Posterior cingulate gyrus (tissue), 11 donors: ENCODE results near the gene CD74.
"Not testable (repeated sequence)": the region's sequence is repeated elsewhere in the genome, so short reads cannot be mapped to it uniquely, and the experiment has no call there.

ENCODE experiments used
- DNase-seq, 10 donors: peaks; one replicate each; pipeline versions ENCODE4 v3.0.0 to v3.0.0-alpha.2; 2020 to 2021; ENCODE audit warnings: mixed read lengths in 3 of 10
- intact Hi-C: fragments of 100-400 bp; cut with DNase I; formaldehyde crosslinking; loops from one replicate; pipeline ENCODE4 v1.15.1; 2023

Gene CD74

DNA sequence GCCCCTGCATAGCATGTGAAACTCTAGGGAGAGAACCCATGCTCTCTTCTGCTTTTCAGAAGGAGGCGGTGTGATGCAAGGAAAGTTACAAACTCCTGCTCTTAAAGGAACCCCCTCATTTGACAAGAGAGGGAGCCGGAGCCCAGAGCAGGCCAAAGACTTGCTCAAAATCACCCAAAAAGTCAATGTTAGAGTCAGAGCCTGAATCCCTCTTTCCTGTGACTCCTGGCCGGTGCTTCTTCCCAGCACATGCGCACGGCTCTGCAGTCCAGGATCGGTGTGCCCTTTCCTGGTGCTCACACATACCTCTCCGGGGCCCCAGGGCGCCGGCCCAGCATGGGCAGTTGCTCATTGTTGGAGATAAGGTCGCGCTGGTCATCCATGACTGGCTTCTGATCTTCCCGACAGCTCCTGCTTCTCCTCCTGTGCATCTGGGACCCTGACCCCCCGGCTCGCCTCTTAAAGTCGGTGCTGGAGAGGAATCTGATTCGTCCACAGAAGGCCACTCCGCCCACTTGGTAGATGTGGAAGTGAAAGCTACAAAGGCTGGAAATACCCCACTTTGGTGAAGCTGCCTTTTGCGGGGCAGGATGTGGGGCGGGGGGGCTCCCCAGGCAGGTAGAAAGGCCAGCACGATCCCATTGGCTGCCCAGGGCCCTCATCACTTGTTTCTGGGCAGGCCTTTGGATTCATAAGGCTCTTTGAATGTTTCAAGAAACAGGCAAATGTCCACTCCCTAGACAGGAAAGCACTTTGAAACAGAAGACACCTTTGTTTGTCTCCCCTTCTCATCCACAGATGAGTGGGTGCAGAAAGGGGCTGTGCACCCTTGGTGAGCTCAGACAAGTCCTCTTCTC is at the start of gene CD74:
CD74 (minus strand) TSS at position 592 of the 857 bp plus-strand sequence; CDS start at position 431, 161 bp downstream.
- peak in 9 of 10 donors; percentile 45 to 94 (median 69) for DNase-seq

DNA sequence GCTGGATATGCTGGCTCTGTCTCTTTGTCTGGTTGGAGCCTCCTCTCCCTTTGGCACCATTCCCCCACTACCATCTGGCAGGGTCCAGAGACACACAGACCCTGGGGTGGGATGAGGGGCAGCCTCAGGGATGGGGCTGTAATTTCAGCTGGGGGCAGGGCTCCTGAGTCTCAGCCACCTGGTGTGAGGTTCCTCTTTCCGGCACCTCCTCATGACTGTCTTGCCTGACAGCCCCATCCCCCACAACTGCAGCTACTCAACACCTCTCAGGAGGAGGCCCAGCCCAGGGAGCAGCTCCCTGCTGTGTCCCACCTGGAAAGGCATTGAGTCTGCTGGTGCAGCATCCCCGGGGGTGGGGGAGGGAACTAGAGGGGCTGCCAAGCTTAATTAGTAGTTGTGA is 48.5 kb upstream of the CD74 start:
- DNase-seq: peak in 1 of 10 donors; percentile 62
- intact Hi-C loops: no loop called here

More for the DNA sequence above, at the start of gene CD74:
- intact Hi-C loops: no loop called here

DNA sequence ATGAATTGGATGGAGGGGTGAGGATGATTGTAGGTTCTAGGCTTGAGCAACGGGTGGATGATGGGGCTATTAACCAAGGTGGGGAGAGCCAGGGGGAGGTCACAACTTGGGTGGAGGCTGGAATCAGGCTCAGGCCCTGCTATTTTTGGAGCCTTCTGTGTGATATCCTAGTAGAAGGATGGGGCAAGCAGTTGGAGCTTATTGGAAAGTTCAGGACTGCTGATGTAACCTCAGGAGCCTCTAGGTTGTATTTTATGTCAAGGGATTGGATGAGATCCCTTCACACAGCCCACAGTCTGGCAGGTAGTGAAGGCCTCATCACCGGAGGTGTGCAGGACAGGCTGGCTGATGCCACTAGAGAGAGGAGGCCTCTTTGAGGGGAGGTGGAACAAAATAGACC is 48.1 kb upstream of the CD74 start:
- intact Hi-C loops: no loop called here
- DNase-seq: no peak

DNA sequence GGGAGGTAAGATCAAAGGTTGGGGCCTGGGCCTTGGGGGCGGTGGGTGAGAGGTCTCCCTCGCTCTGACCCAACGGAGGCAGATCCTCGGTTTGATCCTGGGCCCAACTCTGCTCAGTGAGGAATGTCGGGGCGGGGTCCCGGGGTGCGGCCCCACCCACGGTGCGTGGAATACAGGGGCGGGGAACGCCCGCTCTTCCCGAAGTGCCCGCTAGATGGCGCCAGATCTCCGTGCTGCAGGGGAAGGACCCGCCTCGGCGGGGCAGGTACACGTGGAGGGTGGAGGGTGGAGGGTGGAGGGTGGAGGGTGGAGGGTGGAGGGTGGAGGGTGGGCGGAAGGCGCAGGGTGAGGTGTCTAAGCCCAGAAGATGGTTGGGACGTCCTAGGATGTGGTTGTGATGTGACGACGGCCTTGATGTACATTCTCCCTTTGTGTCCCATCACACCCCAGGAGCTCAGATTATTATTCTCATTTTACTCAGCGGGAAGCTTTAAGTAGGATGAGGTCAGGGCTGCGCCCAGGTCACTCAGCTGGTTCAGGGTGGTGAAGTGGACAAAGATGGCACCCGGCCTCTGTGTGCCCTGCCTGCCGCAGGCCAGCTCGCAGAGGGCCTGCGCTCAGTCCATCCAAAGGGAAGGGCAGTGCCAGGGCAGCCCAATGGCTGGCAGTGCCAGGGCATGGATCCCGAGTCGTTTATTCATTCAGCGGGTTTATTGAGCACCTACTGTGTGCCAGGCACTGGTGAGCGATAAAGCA is 46.3 kb upstream of the CD74 start:
- intact Hi-C loops: loop anchor here (1.0 to 5.0 kb wide), 3 partner anchors 64 to 243 kb away; partner anchors contain the start of gene RBM22

GRCh38 chr5:150457562-150458240 is 45.0 kb upstream of the CD74 start:
- DNase-seq: peak in 1 of 10 donors; percentile 61
- intact Hi-C loops: loop anchor here (2.0 to 5.0 kb wide), 2 partner anchors 65 to 245 kb away; partner anchors contain the start of gene RBM22

More for the DNA sequence above, 46.3 kb upstream of the CD74 start:
- DNase-seq: peak; percentile 58 to 97 (median 82)

- intact Hi-C loops: loop anchor here (5.0 kb wide), 1 partner anchor 245 kb away; the partner anchor contains the start of gene RBM22
- peak in 1 of 10 donors; percentile 10 for DNase-seq
Measured at GRCh38 chr5:150457121-150457520, 44.4 kb upstream of the CD74 start.

DNA sequence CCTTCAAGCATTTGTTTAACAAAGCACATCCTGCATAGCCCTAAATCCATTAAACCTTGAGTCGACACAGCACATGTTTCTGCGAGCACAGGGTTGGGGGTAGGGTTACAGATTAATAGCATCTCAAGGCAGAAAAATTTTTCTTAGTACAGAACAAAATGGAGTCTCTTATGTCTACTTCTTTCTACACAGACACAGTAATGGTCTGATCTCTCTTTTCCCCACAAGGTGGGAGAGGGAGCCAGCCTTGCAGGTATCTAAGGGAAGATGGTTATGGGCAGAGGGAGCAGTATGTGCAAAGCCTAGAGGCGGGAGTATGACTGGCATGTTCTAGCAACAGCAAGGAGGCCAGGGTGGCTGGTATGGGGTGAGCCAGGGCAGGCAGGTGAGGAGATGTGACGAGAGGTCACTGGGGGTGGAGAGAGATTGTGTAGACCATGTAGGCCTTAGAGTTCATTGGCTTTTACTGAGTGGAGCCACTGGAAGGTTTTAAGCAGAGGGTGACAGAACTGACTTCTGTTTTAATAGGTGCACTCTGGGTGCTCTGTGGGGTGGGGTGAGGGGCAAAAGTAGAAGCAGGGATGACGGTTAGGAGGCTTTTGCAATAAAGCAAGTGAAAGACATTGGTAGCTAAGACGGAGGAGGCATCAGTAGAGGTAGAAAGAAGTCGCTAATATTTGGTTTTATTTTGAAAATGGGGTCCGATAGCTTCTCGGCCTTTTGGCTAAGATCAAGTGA is 42.0 kb upstream of the CD74 start:
- intact Hi-C loops: loop anchor here (5.0 kb wide), 1 partner anchor 248 kb away; the partner anchor contains the start of gene RBM22
- peak in 1 of 10 donors; percentile 8 for DNase-seq

- DNase-seq: peak in 1 of 10 donors; percentile 4
- intact Hi-C loops: not testable (repeated sequence)
Measured at GRCh38 chr5:150454027-150454426, 41.3 kb upstream of the CD74 start.

- no peak for DNase-seq
- intact Hi-C loops: no loop called here
Measured at GRCh38 chr5:150452914-150453313, 40.2 kb upstream of the CD74 start.

DNA sequence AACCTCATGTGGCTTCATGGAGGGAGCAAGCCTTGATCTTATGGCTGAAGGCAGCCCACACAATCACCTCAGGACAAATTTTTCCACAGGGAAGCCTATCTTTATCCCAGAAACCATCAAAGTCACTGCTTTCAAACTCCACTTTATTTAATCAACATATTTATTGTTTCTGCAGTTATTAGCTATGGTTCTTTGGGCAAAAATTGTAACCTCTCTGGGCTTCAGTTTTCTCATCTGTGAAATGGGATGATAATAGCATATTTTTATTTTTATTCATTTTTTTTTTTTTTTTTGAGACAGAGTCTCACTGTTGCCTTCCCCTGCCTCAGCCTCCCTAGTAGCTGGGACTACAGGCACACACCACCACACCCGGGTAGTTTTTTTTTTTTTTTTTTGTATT is 38.9 kb upstream of the CD74 start:
- intact Hi-C loops: no loop called here
- no peak for DNase-seq

GRCh38 chr5:150449517-150450339 is 37.0 kb upstream of the CD74 start, which contains the start of gene RPS14:
TSS of gene RPS14 (minus strand) at chr5:150449739. CDS start at chr5:150447733, 2,006 bp downstream.
- DNase-seq: peak; percentile 85 to 98 (median 90)
- intact Hi-C loops: no loop called here

DNA sequence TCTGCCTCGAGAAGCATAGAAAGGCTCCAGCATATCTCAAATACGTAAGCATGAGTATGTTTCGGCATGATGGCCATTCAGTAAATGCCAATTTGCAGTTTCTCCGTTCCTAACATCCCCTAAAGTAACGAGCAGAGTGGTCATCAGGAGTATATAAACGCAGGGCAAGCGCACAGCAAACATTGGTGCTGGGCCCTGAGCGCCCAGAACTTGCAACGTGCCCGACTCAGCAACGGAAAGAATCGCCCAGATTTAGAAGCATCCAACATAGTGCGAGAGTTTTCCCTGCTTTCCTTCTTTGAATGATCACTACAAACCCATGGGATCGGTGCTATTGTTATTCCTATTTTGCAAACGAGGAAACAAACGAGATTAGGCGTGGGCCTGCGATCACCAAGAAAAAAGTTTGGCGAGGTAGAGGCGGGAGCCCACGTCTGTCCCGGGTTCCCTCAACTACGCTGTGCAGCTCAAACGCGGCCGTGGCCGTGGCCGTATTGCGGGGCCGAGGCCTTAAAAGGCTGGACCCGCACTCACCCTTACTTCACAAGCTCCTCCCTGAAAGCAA is 36.3 kb upstream of the CD74 start:
- DNase-seq: no peak
- intact Hi-C loops: no loop called here

DNA sequence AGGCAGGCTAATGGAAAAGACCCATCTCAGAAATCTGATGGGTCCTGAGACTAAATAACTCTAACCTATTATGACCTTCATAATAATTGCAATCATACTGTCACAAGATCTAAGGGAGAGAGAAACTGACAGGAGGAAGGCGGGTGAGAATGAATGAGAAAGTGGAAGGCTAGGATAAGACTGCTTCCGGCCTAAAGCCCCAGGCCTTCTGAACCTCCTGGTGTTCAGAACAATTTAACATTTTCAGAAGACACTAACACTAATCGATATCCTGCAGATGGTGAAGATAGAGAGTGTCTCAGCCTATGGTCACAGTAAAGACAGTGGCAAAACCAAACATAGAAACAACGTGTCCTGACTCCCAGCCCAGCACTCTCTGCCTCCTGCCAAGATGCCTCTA is 35.6 kb upstream of the CD74 start:
- no peak for DNase-seq
- intact Hi-C loops: no loop called here

- intact Hi-C loops: no loop called here
- no peak for DNase-seq
Measured at GRCh38 chr5:150447188-150447587, 34.5 kb upstream of the CD74 start.

- intact Hi-C loops: no loop called here
- no peak for DNase-seq
Measured at GRCh38 chr5:150446583-150446982, 33.9 kb upstream of the CD74 start.

GRCh38 chr5:150446088-150446487 is 33.4 kb upstream of the CD74 start:
- DNase-seq: no peak

DNA sequence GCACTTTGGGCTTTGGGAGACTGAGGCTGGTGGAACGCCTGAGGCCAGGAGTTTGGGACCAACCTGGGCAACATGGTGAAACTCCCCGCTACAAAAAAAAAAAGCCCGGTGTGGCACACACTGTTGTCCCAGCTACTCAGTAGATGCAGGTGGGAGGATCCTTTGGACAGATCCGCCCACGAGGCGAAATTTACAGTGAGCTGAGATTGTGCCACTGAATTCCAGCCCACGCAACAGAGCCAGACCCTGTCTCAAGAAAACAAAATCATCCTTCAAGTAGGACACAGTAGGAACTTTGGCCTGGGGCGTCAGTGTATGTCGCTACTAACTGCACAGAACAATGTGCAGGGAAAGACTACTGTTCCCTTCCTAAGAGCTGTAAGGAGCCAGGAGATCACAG is 32.1 kb upstream of the CD74 start:
- peak in 2 of 10 donors; percentile 38 to 88 for DNase-seq
- intact Hi-C loops: no loop called here

More at GRCh38 chr5:150446088-150446487, 33.4 kb upstream of the CD74 start:
- intact Hi-C loops: no loop called here
